A549 (cell line): ENCODE data around the gene UBAC2. TPM values are rescaled to one million over a fixed set of nuclear protein-coding genes. Genes with fewer than 3 reads are reported as not detected.

Experiments
- ATAC-seq, 2 experiments: fragments of 200-7000 bp in 1 of 2; fragments of >200 bp in 1 of 2; cut with Nextera tagmentation in 1 of 2; cut with Tn5 transposase in 1 of 2; 3 replicates each; pipeline versions ENCODE4 v1.8.0 to v1.9.1; 2018 to 2020; ENCODE audit warnings: mild to moderate bottlenecking in 1 of 2, moderate library complexity in 1 of 2
- CTCF ChIA-PET: fragments of 300-600 bp; sonication (Branson Sonifier 250); formaldehyde crosslinking; extraction: SDS; loops from one replicate; lab custom pipeline; 2021; ENCODE audit warnings: antibody characterized with exemption, inconsistent platforms; lab: Yijun Ruan, JAX
- POLR2A ChIA-PET: fragments of 350-600 bp; formaldehyde crosslinking; extraction: SDS; loops from one replicate; lab custom pipeline; 2021; ENCODE audit warnings: antibody characterized with exemption, inconsistent platforms; lab: Yijun Ruan, JAX
- DNase-seq, 2 experiments: peaks; one replicate each; pipeline versions ENCODE4 v3.0.0 to v3.0.0-alpha.2; 2011 to 2016; ENCODE audit warnings: low read depth in 1 of 2, low spot score in 1 of 2
- FAIRE-seq: peaks from 2 replicates; lab custom pipeline; 2011; peaks lifted over from hg19 to GRCh38; lab: Jason Lieb, UNC
- H3K27ac ChIP-seq, 2 experiments: fragments of >200 bp; sonication (Bioruptor Twin); formaldehyde crosslinking; 3 replicates each; pipeline ENCODE4 v1.5.1; 2016 to 2017
- H3K4me1 ChIP-seq: fragments of >200 bp; sonication (Bioruptor Twin); formaldehyde crosslinking; 3 replicates; pipeline ENCODE4 v1.6.1; 2016
- H3K4me2 ChIP-seq: fragments of >200 bp; sonication (Bioruptor Twin); formaldehyde crosslinking; 3 replicates; pipeline ENCODE4 v1.6.1; 2016
- H3K4me3 ChIP-seq: fragments of >200 bp; sonication (Bioruptor Twin); formaldehyde crosslinking; 3 replicates; pipeline ENCODE4 v1.5.1; 2016
- H3K9me3 ChIP-seq: fragments of >200 bp; sonication (Bioruptor Twin); formaldehyde crosslinking; 3 replicates; pipeline ENCODE4 v1.6.1; 2016
- ATOH8 ChIP-seq: fragments of 250-450 bp; sonication (Bioruptor Pico); IDR thresholded peaks from 2 replicates; pipeline ENCODE4 v1.5.0; 2020; ENCODE audit warnings: low read depth, mild to moderate bottlenecking, moderate library complexity
- BHLHE40 ChIP-seq: IDR thresholded peaks from 2 replicates; pipeline ENCODE4 v1.6.1; 2012; ENCODE audit warnings: low read depth, low read length, inconsistent platforms
- CBX2 ChIP-seq: fragments of 200-600 bp; sonication (generic); IDR thresholded peaks from 2 replicates; pipeline ENCODE4 v1.6.1; 2016; ENCODE audit warnings: low read depth, mild to moderate bottlenecking, borderline replicate concordance
- CHD2 ChIP-seq: fragments of 150-350 bp; IDR thresholded peaks from 2 replicates; pipeline ENCODE4 v1.6.1; 2014; ENCODE audit warnings: low read length; ENCODE audit not compliant: partially characterized antibody
- EP300 ChIP-seq, 2 experiments: fragments of >200 bp; sonication (Bioruptor Twin); formaldehyde crosslinking; IDR thresholded peaks; 2 replicates in 1 of 2; 3 replicates in 1 of 2; pipeline ENCODE4 v1.6.1; 2016 to 2017
- ESRRA ChIP-seq: fragments of 150-350 bp; IDR thresholded peaks from 2 replicates; pipeline ENCODE4 v1.6.1; 2014; ENCODE audit warnings: mild to moderate bottlenecking, low read length, borderline replicate concordance
- HES2 ChIP-seq: fragments of >200 bp; sonication (Bioruptor Twin); formaldehyde crosslinking; IDR thresholded peaks from 2 replicates; pipeline ENCODE4 v1.6.1; 2016
- HMGXB4 ChIP-seq: fragments of 250-450 bp; sonication (Bioruptor Pico); IDR thresholded peaks from 2 replicates; pipeline ENCODE4 v1.5.0; 2021; ENCODE audit warnings: mild to moderate bottlenecking, moderate library complexity, borderline replicate concordance
- HOXA7 ChIP-seq: fragments of 250-450 bp; sonication (Bioruptor Pico); IDR thresholded peaks from 2 replicates; pipeline ENCODE4 v1.5.0; 2020; ENCODE audit warnings: mild to moderate bottlenecking, moderate library complexity
- HOXB13 ChIP-seq: fragments of 250-450 bp; sonication (Bioruptor Pico); IDR thresholded peaks from 2 replicates; pipeline ENCODE4 v1.5.0; 2020; ENCODE audit warnings: low read depth, mild to moderate bottlenecking, moderate library complexity
- HOXB5 ChIP-seq: fragments of 250-450 bp; sonication (Bioruptor Pico); IDR thresholded peaks from 2 replicates; pipeline ENCODE4 v1.5.0; 2020; ENCODE audit warnings: mild to moderate bottlenecking, moderate library complexity
- JUN ChIP-seq, 2 experiments: fragments of >200 bp; sonication (Bioruptor Twin); formaldehyde crosslinking; IDR thresholded peaks; 2 replicates in 1 of 2; 3 replicates in 1 of 2; pipeline ENCODE4 v1.6.1; 2016 to 2017
- KDM1A ChIP-seq: fragments of 200-600 bp; sonication (generic); IDR thresholded peaks from 2 replicates; pipeline ENCODE4 v1.6.1; 2016; ENCODE audit warnings: low read depth, mild to moderate bottlenecking
- KDM5A ChIP-seq: fragments of 200-600 bp; sonication (generic); IDR thresholded peaks from 2 replicates; pipeline ENCODE4 v1.6.1; 2016; ENCODE audit warnings: antibody characterized with exemption, mild to moderate bottlenecking
- MAZ ChIP-seq: fragments of 150-350 bp; IDR thresholded peaks from 2 replicates; pipeline ENCODE4 v1.6.1; 2014; ENCODE audit warnings: antibody characterized with exemption, low read depth, low read length, borderline replicate concordance
- MYC ChIP-seq: IDR thresholded peaks from 2 replicates; pipeline ENCODE4 v1.6.1; 2012; ENCODE audit warnings: mild to moderate bottlenecking, inconsistent platforms, low read length, improper control_type of control experiment, borderline replicate concordance
- NPAS2 ChIP-seq: fragments of 250-450 bp; sonication (Bioruptor Pico); IDR thresholded peaks from 2 replicates; pipeline ENCODE4 v1.8.0; 2022; ENCODE audit warnings: mild to moderate bottlenecking, moderate library complexity, borderline replicate concordance
- POLR2AphosphoS2 ChIP-seq: conservative IDR thresholded peaks from 2 replicates; pipeline ENCODE4 v1.6.1; 2012; ENCODE audit warnings: low read length, improper control_type of control experiment, inconsistent platforms
- RAD21 ChIP-seq, 2 experiments: fragments of >200 bp in 1 of 2; sonication (Bioruptor Twin) in 1 of 2; formaldehyde crosslinking in 1 of 2; IDR thresholded peaks in 1 of 2; conservative IDR thresholded peaks in 1 of 2; 2 replicates in 1 of 2; 3 replicates in 1 of 2; pipeline ENCODE4 v1.6.1; 2012 to 2018; ENCODE audit warnings: inconsistent platforms in 1 of 2
- RARB ChIP-seq: fragments of 250-450 bp; sonication (Bioruptor Pico); IDR thresholded peaks from 2 replicates; pipeline ENCODE4 v1.8.0; 2021; ENCODE audit warnings: mild to moderate bottlenecking, moderate library complexity
- RCOR1 ChIP-seq: fragments of 150-350 bp; IDR thresholded peaks from 2 replicates; pipeline ENCODE4 v1.6.1; 2014; ENCODE audit warnings: antibody characterized with exemption, low read length, low read depth
- RFX5 ChIP-seq: fragments of 450-650 bp; IDR thresholded peaks from 2 replicates; pipeline ENCODE4 v1.7.1; 2014; ENCODE audit warnings: antibody characterized with exemption, mild to moderate bottlenecking, moderate library complexity
- SREBF2 ChIP-seq: fragments of 450-650 bp; IDR thresholded peaks from 2 replicates; pipeline ENCODE4 v1.6.1; 2014; ENCODE audit warnings: mild to moderate bottlenecking, moderate library complexity
- ZFP36 ChIP-seq: fragments of 450-650 bp; IDR thresholded peaks from 2 replicates; pipeline ENCODE4 v1.6.1; 2014; ENCODE audit warnings: borderline replicate concordance; ENCODE audit not compliant: partially characterized antibody
- ZSCAN20 ChIP-seq: fragments of 250-450 bp; sonication (Bioruptor Pico); IDR thresholded peaks from 2 replicates; pipeline ENCODE4 v1.8.0; 2022; ENCODE audit warnings: mild to moderate bottlenecking, moderate library complexity
- WGBS: methylation state at CpG from one replicate; pipeline ENCODE4 v1.1.6; 2017; ENCODE audit errors: missing lambda C conversion rate; 5-methylcytosine and 5-hydroxymethylcytosine counted together
- polyA plus RNA-seq, 4 experiments: library from polyadenylated mRNA; depleted of rRNA in 3 of 4; stranded (reverse); fragments of >200 nt; fragmentation: RNase III in 1 of 4; extraction: RNeasy Plus Mini Kit Qiagen cat#74134 plus additional on column Dnase treatment in 1 of 4; gene quantifications; 2 replicates in 3 of 4; 3 replicates in 1 of 4; pipeline ENCODE4 v1.2.3, GENCODE V29; 2011 to 2017
- TF ChIP-seq, protein P1 (sequence below): fragments of 200-600 bp; sonication (generic); IDR thresholded peaks from 2 replicates; pipeline ENCODE4 v1.6.1; 2016; ENCODE audit warnings: antibody characterized with exemption, mild to moderate bottlenecking, moderate library complexity

The UBAC2 gene
- polyA plus RNA-seq, 2 of the 4 experiments (the other 2 are of a cell fraction): 61.6 to 103 TPM

- no peak for FAIRE-seq
- ATAC-seq: no peak
Observed at GRCh38 chr13:99207511-99207910, 6.9 kb downstream of the UBAC2 start.

DNA sequence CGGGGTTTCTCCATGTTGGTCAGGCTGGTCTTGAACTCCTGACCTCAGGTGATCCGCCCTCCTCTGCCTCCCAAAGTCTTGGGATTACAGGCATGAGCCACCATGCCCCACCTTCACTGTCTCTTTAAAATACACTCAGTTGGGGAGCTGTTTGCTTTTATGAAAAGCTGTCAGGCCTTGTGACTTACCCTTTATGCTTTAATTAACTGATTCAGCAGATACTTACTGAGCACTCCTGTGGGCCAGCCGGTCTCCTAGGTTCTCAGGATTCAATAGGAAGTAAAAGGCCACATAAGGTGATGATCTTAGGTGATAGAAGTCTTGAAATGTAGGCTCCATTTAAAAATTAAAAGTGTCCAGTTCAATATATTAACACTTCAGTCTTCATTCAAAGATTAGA lies 7.5 kb downstream of the UBAC2 start:
- H3K4me1 ChIP-seq: no peaks in the 10 kb centered on the region
- 94% methylated on average over 3 of the region's 3 CpGs for WGBS
- ChIA-PET POLR2A (no interaction called here), CTCF (interaction anchor here (3.0 kb wide), 1 partner anchor 32 kb away, joined by 8 read pairs; no protein-coding TSS in a partner anchor)
- H3K27ac ChIP-seq: no peak overlapping the region
- H3K9me3 ChIP-seq: no peaks in the 10 kb centered on the region
- FAIRE-seq (no peak), ATAC-seq (no peak), DNase-seq (no peak)
- no peak overlapping the region for H3K4me2 ChIP-seq
- no peak for TF ChIP-seq ZSCAN20
- no peak for TF ChIP-seq HOXB13
- TF ChIP-seq KDM5A: no peak
- no peak for TF ChIP-seq CHD2
- no peak for TF ChIP-seq ATOH8 (CRISPR knock-in tag)
- TF ChIP-seq RAD21 (conservative IDR thresholded peaks at IDR 0.05 in 1 of 2, IDR thresholded peaks at IDR 0.05 in 1 of 2): no peak
- no peak for TF ChIP-seq MAZ
- TF ChIP-seq CBX2: no peak
- no peak for TF ChIP-seq RFX5
- no peak for TF ChIP-seq ZFP36
- TF ChIP-seq HOXB5 (CRISPR knock-in tag): no peak
- no peak for TF ChIP-seq RCOR1
- no peak for TF ChIP-seq EP300 (IDR thresholded peaks at IDR 0.05)
- H3K4me3 ChIP-seq: no peak overlapping the region

More at GRCh38 chr13:99207511-99207910, 6.9 kb downstream of the UBAC2 start:
- Histone ChIP-seq H3K4me2 (no peak overlapping the region), H3K4me3 (no peak overlapping the region), H3K4me1 (peaks cover 1% of the 10 kb centered on the region; the same call in 2 of the 3 replicates)
- DNase-seq: no peak
- POLR2A ChIA-PET: no interaction called here
- WGBS: 90% methylated on average over 7 of the region's 7 CpGs
- TF ChIP-seq EP300 (IDR thresholded peaks at IDR 0.05) (no peak), NPAS2 (CRISPR knock-in tag) (no peak), HOXA7 (CRISPR knock-in tag) (no peak), HMGXB4 (CRISPR knock-in tag) (no peak), HOXB5 (CRISPR knock-in tag) (no peak), JUN (IDR thresholded peaks at IDR 0.05) (no peak), BHLHE40 (no peak), KDM1A (no peak), POLR2AphosphoS2 (no peak)
- TF ChIP-seq, all 56 proteins: peak for 0
- Histone ChIP-seq H3K27ac (no peak overlapping the region), H3K9me3 (no peaks in the 10 kb centered on the region)
- CTCF ChIA-PET: interaction anchor here (3.0 kb wide), 1 partner anchor 31 kb away, joined by 8 read pairs; no protein-coding TSS in a partner anchor

- POLR2A ChIA-PET: interaction anchor here (1.8 kb wide), 1 partner anchor 9 kb away, joined by 8 read pairs; the partner anchor contains the start of gene UBAC2
- no peak for TF ChIP-seq POLR2AphosphoS2
- no peak for TF ChIP-seq KDM5A
- TF ChIP-seq NPAS2 (CRISPR knock-in tag): no peak
- no peak for TF ChIP-seq MAZ
- TF ChIP-seq, protein P1, sequence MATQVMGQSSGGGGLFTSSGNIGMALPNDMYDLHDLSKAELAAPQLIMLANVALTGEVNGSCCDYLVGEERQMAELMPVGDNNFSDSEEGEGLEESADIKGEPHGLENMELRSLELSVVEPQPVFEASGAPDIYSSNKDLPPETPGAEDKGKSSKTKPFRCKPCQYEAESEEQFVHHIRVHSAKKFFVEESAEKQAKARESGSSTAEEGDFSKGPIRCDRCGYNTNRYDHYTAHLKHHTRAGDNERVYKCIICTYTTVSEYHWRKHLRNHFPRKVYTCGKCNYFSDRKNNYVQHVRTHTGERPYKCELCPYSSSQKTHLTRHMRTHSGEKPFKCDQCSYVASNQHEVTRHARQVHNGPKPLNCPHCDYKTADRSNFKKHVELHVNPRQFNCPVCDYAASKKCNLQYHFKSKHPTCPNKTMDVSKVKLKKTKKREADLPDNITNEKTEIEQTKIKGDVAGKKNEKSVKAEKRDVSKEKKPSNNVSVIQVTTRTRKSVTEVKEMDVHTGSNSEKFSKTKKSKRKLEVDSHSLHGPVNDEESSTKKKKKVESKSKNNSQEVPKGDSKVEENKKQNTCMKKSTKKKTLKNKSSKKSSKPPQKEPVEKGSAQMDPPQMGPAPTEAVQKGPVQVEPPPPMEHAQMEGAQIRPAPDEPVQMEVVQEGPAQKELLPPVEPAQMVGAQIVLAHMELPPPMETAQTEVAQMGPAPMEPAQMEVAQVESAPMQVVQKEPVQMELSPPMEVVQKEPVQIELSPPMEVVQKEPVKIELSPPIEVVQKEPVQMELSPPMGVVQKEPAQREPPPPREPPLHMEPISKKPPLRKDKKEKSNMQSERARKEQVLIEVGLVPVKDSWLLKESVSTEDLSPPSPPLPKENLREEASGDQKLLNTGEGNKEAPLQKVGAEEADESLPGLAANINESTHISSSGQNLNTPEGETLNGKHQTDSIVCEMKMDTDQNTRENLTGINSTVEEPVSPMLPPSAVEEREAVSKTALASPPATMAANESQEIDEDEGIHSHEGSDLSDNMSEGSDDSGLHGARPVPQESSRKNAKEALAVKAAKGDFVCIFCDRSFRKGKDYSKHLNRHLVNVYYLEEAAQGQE: no peak
- TF ChIP-seq MYC: no peak
- no peak for TF ChIP-seq SREBF2
- no peak for TF ChIP-seq RARB
- TF ChIP-seq ESRRA: no peak
- TF ChIP-seq HES2: no peak
Observed at GRCh38 chr13:99208845-99209527, 8.3 kb downstream of the UBAC2 start.

More at GRCh38 chr13:99208845-99209527, 8.3 kb downstream of the UBAC2 start:
- DNase-seq (no peak), ATAC-seq (no peak), FAIRE-seq (no peak)
- Histone ChIP-seq H3K4me3 (no peak overlapping the region), H3K4me1 (no peaks in the 10 kb centered on the region), H3K9me3 (no peaks in the 10 kb centered on the region), H3K4me2 (no peak overlapping the region), H3K27ac (no peak overlapping the region)
- CTCF ChIA-PET: interaction anchor here (1.3 kb wide), 1 partner anchor 32 kb away, joined by 3 read pairs; no protein-coding TSS in a partner anchor
- 75% methylated on average over 7 of the region's 8 CpGs for WGBS
